ENCODE data around the gene CTNNA1. TPM values are rescaled to one million over a fixed set of nuclear protein-coding genes. Genes with fewer than 3 reads are reported as not detected.

Gene CTNNA1
- total and polyA plus RNA-seq, 2 of the 8 experiments (the other 6 are each of a cell fraction or from before 2014, with no cell fraction given): 115 to 349 TPM

DNA sequence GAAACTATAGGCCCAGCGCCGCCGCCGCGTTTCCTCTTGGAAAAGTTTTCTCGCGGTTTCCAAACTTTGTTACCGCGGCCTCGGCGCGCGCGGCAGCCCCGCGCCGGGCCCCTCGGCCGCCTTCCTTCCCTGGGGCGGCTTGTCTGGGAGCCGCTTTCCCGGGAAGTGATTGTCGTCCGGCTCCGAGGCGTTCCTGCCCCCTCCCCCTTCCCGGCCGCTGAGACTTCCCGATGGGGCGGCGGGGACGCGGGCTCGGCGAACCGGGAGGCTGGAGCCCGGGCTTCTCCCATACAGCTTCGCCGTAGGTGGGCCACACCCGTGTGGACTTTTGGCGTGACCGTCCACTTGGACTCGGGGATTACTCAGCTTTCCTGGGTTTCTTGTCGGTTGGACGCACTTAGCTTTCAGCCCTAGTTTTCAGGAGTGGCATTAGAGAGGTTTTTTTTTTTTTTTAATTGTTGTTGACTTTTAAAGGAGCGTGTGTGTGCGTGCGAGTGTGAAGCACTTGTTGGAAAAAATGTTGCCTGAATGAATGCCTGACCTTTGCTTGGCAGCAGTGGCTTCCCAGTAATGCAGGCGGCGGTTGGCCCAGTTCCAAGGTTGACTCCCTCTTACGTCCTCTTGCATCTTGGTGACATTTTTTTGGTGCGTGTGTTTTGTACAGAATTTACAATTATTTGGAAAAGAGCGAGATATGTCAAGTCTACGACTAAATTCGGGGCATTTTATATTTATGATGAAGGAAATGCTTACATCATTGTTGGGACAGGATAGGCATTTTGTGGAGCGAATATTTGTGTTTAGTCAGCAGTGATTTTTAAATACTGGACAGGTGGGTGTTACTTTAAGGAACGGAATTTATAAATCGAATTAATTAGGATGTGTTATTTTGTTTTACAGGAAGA lies 821 bp downstream of the CTNNA1 start (continued):
- TF ChIP-seq TAF1 (IDR thresholded peaks at IDR 0.05; ENCODE audit: low read depth, low read length): 0 out of 2 replicates have a peak, but pooled peaks have one; percentile 10
- no peak for TF ChIP-seq CEBPB (IDR thresholded peaks at IDR 0.05; ENCODE audit: low read depth, low read length)
- TF ChIP-seq TAF7 (optimal IDR thresholded peaks at IDR 0.05; ENCODE audit: borderline replicate concordance, low read depth, low read length): no peak
